Inflammatory macrophage treated with lipopolysaccharide for 1 hour (primary cell): Measurements from ENCODE around the gene CARD9.
A peak's percentile ranks its signal among the peaks of the same experiment; 100 is the strongest.
"Not testable (repeated sequence)": the region's sequence is repeated elsewhere in the genome, so short reads cannot be mapped to it uniquely, and the experiment has no call there.

Experiments used
- DNase-seq, 2 donors: peaks; one replicate each; pipeline ENCODE4 v3.0.0-alpha.2; 2020 to 2022

Gene CARD9

GRCh38 chr9:136373300-136374182 lies at the start of gene CARD9:
TSS of gene CARD9 (minus strand) at chr9:136373669. CDS start at chr9:136372078, 1,591 bp downstream.
- peak; percentile 85 for DNase-seq

- no peak for DNase-seq
Measured at GRCh38 chr9:136422876-136423275, 49.4 kb upstream of the CARD9 start.

GRCh38 chr9:136421791-136422190 lies 48.3 kb upstream of the CARD9 start:
- DNase-seq: no peak

- DNase-seq: no peak
Measured at GRCh38 chr9:136419092-136419420, 45.6 kb upstream of the CARD9 start.

- DNase-seq: no peak
Measured at GRCh38 chr9:136418182-136419091, 45.0 kb upstream of the CARD9 start.

GRCh38 chr9:136416914-136417313 lies 43.4 kb upstream of the CARD9 start:
- DNase-seq: no peak

GRCh38 chr9:136416427-136416826 lies 43.0 kb upstream of the CARD9 start:
- no peak for DNase-seq

- DNase-seq: no peak
Measured at GRCh38 chr9:136412962-136413361, 39.5 kb upstream of the CARD9 start.

- no peak for DNase-seq
Measured at GRCh38 chr9:136411378-136411777, 37.9 kb upstream of the CARD9 start.

- DNase-seq: peak; percentile 85 to 99
Measured at GRCh38 chr9:136410500-136411287, 37.2 kb upstream of the CARD9 start, which contains the start of the genes ENTR1 and PMPCA. TSS of gene ENTR1 (minus strand) at chr9:136410614. CDS start at chr9:136410397, 217 bp downstream. TSS of gene PMPCA (plus strand) at chr9:136410658. CDS start at chr9:136410669, 11 bp downstream.

GRCh38 chr9:136409557-136410455 lies 36.3 kb upstream of the CARD9 start:
- DNase-seq: peak; percentile 10 to 14

- DNase-seq: no peak
Measured at GRCh38 chr9:136407911-136408310, 34.4 kb upstream of the CARD9 start.

GRCh38 chr9:136407061-136407460 lies 33.6 kb upstream of the CARD9 start:
- not testable (repeated sequence) for DNase-seq

- DNase-seq: not testable (repeated sequence)
Measured at GRCh38 chr9:136405904-136406303, 32.4 kb upstream of the CARD9 start.

- DNase-seq: no peak
Measured at GRCh38 chr9:136405481-136405880, 32.0 kb upstream of the CARD9 start.

- DNase-seq: no peak
Measured at GRCh38 chr9:136404801-136405136, 31.3 kb upstream of the CARD9 start.

- no peak for DNase-seq
Measured at GRCh38 chr9:136403915-136404800, 30.7 kb upstream of the CARD9 start.

GRCh38 chr9:136403538-136403914 lies 30.1 kb upstream of the CARD9 start:
- peak in 1 of 2 donors; percentile 3 for DNase-seq

- DNase-seq: no peak
Measured at GRCh38 chr9:136402067-136402466, 28.6 kb upstream of the CARD9 start.

GRCh38 chr9:136401173-136401922 lies 27.9 kb upstream of the CARD9 start:
- DNase-seq: no peak
